AG08395 (cell line): ENCODE measurements around the gene PMEPA1.
A peak's percentile ranks its signal among the peaks of the same experiment; 100 is the strongest.

Experiments used
- DNase-seq: peaks from one replicate; pipeline ENCODE4 v3.0.0; 2012; ENCODE audit warnings: mixed read lengths, low spot score

Gene PMEPA1

GRCh38 chr20:57622579-57623381 is 87.0 kb downstream of the PMEPA1 start:
- peak; percentile 50 for DNase-seq

- no peak for DNase-seq
These were observed 87.6 kb downstream of the PMEPA1 start for GRCh38 chr20:57622201-57622570.

- DNase-seq: peak; percentile 43
These were observed 88.2 kb downstream of the PMEPA1 start for GRCh38 chr20:57621421-57622200.

- no peak for DNase-seq
These were observed 88.8 kb downstream of the PMEPA1 start for GRCh38 chr20:57620999-57621398.

GRCh38 chr20:57620274-57620990 is 89.4 kb downstream of the PMEPA1 start, which contains the start of gene ZBP1:
Gene ZBP1 (minus strand): TSS chr20:57620426. CDS start chr20:57620295, 131 bp downstream.
- no peak for DNase-seq

- no peak for DNase-seq
These were observed 90.6 kb downstream of the PMEPA1 start for GRCh38 chr20:57619051-57619831.

- no peak for DNase-seq
These were observed 91.1 kb downstream of the PMEPA1 start for GRCh38 chr20:57618764-57619050.

- DNase-seq: no peak
These were observed 91.6 kb downstream of the PMEPA1 start for GRCh38 chr20:57618091-57618763.

GRCh38 chr20:57617079-57617795 is 92.6 kb downstream of the PMEPA1 start:
- no peak for DNase-seq

GRCh38 chr20:57616143-57616951 is 93.5 kb downstream of the PMEPA1 start:
- no peak for DNase-seq

GRCh38 chr20:57615445-57615811 is 94.4 kb downstream of the PMEPA1 start:
- no peak for DNase-seq

- DNase-seq: no peak
These were observed 95.0 kb downstream of the PMEPA1 start for GRCh38 chr20:57614490-57615444.

- no peak for DNase-seq
These were observed 96.3 kb downstream of the PMEPA1 start for GRCh38 chr20:57613481-57613921.

GRCh38 chr20:57612916-57613315 is 96.9 kb downstream of the PMEPA1 start:
- no peak for DNase-seq

- DNase-seq: no peak
These were observed 97.4 kb downstream of the PMEPA1 start for GRCh38 chr20:57612436-57612835.

GRCh38 chr20:57611586-57612311 is 98.1 kb downstream of the PMEPA1 start:
- DNase-seq: no peak

GRCh38 chr20:57610261-57610952 is 99.4 kb downstream of the PMEPA1 start:
- DNase-seq: no peak

GRCh38 chr20:57609842-57610167 is 100.0 kb downstream of the PMEPA1 start:
- DNase-seq: no peak
